Erythroblast (primary cell): ENCODE results near the gene FRAS1.

Experiments used
- GATA1 ChIP-seq: IDR thresholded peaks from 2 replicates; pipeline ENCODE4 v1.6.1; 2011; ENCODE audit warnings: low read depth, mild to moderate bottlenecking, control low read depth, low read length, moderate library complexity
- POLR2A ChIP-seq: IDR thresholded peaks from 2 replicates; pipeline ENCODE4 v1.6.1; 2011; ENCODE audit warnings: mild to moderate bottlenecking, low read length

DNA sequence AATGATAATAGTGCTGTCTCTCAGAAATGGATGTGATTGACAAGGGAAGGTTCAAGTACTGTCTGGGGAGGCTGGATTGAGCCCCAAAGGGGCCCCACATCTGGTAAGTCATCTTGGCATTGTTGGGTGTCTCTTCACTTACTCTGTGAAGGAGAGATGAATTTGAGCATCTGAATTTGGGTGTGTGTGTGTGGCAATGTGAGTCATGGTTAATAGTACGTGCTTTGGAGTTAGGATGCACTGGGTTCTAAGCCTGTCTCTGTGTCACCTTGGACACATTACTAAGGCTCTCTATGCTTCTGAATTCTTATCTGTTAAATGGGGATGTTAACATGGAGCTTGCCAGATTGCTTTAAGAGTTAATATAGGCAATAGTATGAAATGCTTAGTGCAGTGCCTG, 80.4 kb downstream of the FRAS1 start:
- TF ChIP-seq POLR2A: no peak
- TF ChIP-seq GATA1: no peak
